Urothelium cell line (cell line): Measurements from ENCODE around the gene OR5K4.

Experiments used
- DNase-seq: peaks from one replicate; pipeline ENCODE4 v3.0.0; 2011; ENCODE audit warnings: low spot score, mixed read lengths
- FAIRE-seq: peaks from 2 replicates; lab custom pipeline; 2011; peaks lifted over from hg19 to GRCh38; lab: Jason Lieb, UNC

Gene OR5K4

GRCh38 chr3:98353554-98353953 lies at the start of gene OR5K4:
Gene OR5K4 (plus strand): TSS chr3:98353854. CDS start chr3:98353854, 0 bp downstream.
- no peak for DNase-seq
- FAIRE-seq: no peak

- DNase-seq (no peak), FAIRE-seq (no peak)
Measured at GRCh38 chr3:98322101-98322500, 31.6 kb upstream of the OR5K4 start.

GRCh38 chr3:98322686-98323085 lies 31.0 kb upstream of the OR5K4 start:
- DNase-seq: no peak
- no peak for FAIRE-seq

GRCh38 chr3:98323425-98323824 lies 30.2 kb upstream of the OR5K4 start:
- FAIRE-seq: no peak
- DNase-seq: no peak

- no peak for FAIRE-seq
Measured at GRCh38 chr3:98325055-98325454, 28.6 kb upstream of the OR5K4 start.

GRCh38 chr3:98326105-98326893 lies 27.4 kb upstream of the OR5K4 start:
- DNase-seq (no peak), FAIRE-seq (no peak)

More at GRCh38 chr3:98325055-98325454, 28.6 kb upstream of the OR5K4 start:
- no peak for DNase-seq

GRCh38 chr3:98326945-98327344 lies 26.7 kb upstream of the OR5K4 start:
- DNase-seq (no peak), FAIRE-seq (no peak)

GRCh38 chr3:98328933-98329332 lies 24.7 kb upstream of the OR5K4 start:
- no peak for DNase-seq
- no peak for FAIRE-seq

- DNase-seq: peak; percentile 61
- FAIRE-seq: peak; percentile 61
Measured at GRCh38 chr3:98329392-98330124, 24.1 kb upstream of the OR5K4 start.

GRCh38 chr3:98331329-98331728 lies 22.3 kb upstream of the OR5K4 start:
- no peak for FAIRE-seq
- no peak for DNase-seq

- FAIRE-seq (no peak), DNase-seq (no peak)
Measured at GRCh38 chr3:98333989-98334606, 19.6 kb upstream of the OR5K4 start.

GRCh38 chr3:98339031-98339430 lies 14.6 kb upstream of the OR5K4 start:
- DNase-seq (no peak), FAIRE-seq (no peak)

- FAIRE-seq (no peak), DNase-seq (no peak)
Measured at GRCh38 chr3:98341758-98342157, 11.9 kb upstream of the OR5K4 start.

- peak; percentile 79 for FAIRE-seq
- DNase-seq: peak; percentile 65
Measured at GRCh38 chr3:98343647-98344507, 9.8 kb upstream of the OR5K4 start.

GRCh38 chr3:98350082-98350481 lies 3.6 kb upstream of the OR5K4 start:
- no peak for DNase-seq
- FAIRE-seq: no peak

GRCh38 chr3:98359250-98359649 lies 5.6 kb downstream of the OR5K4 start:
- DNase-seq: no peak

GRCh38 chr3:98359993-98360675 lies 6.5 kb downstream of the OR5K4 start:
- no peak for DNase-seq

More at GRCh38 chr3:98359250-98359649, 5.6 kb downstream of the OR5K4 start:
- FAIRE-seq: no peak

GRCh38 chr3:98360681-98361080 lies 7.0 kb downstream of the OR5K4 start:
- FAIRE-seq (no peak), DNase-seq (no peak)

More at GRCh38 chr3:98359993-98360675, 6.5 kb downstream of the OR5K4 start:
- FAIRE-seq: no peak

- FAIRE-seq (no peak), DNase-seq (no peak)
Measured at GRCh38 chr3:98361289-98361688, 7.6 kb downstream of the OR5K4 start.
